ENCODE measurements around the gene NEAT1. TPM values are rescaled to one million over a fixed set of nuclear protein-coding genes. Genes with fewer than 3 reads are reported as not detected.

Gene NEAT1
- total and polyA plus RNA-seq, 9 of the 15 experiments (the other 6 are each of a cell fraction or from before 2014, with no cell fraction given) = 20.1 to 389 (median 62.8) TPM

- no peak for TF ChIP-seq ZNF639 (CRISPR knock-in tag; conservative IDR thresholded peaks at IDR 0.05 in 1 of 2, IDR thresholded peaks at IDR 0.05 in 1 of 2)
- no peak for TF ChIP-seq PPARD (CRISPR knock-in tag; IDR thresholded peaks at IDR 0.05)
- TF ChIP-seq GATA2 (CRISPR knock-in tag; IDR thresholded peaks at IDR 0.05) = no peak
- no peak for TF ChIP-seq NFYB (IDR thresholded peaks at IDR 0.05; ENCODE audit: extremely low read depth, insufficient read length)
- TF ChIP-seq TRIM28 (IDR thresholded peaks at IDR 0.05) = no peak
- TF ChIP-seq ZNF384 (IDR thresholded peaks at IDR 0.05; ENCODE audit: low read depth, low read length) = no peak
- TF ChIP-seq SETDB1 (IDR thresholded peaks at IDR 0.05; ENCODE audit: low read length) = no peak
- no peak for TF ChIP-seq ASH1L (IDR thresholded peaks at IDR 0.05; ENCODE audit: borderline replicate concordance, low read depth, partially characterized antibody)
- no peak for TF ChIP-seq MXI1 (IDR thresholded peaks at IDR 0.05; ENCODE audit: low read depth, low read length)
- no peak for TF ChIP-seq POU5F1 (IDR thresholded peaks at IDR 0.05; ENCODE audit: borderline replicate concordance, low read depth, low read length, partially characterized antibody)
- no peak for TF ChIP-seq ETV5 (CRISPR knock-in tag; IDR thresholded peaks at IDR 0.05; ENCODE audit: low read depth)
- TF ChIP-seq ILF3 (IDR thresholded peaks at IDR 0.05; ENCODE audit: borderline replicate concordance) = no peak
- TF ChIP-seq NEUROD1 (IDR thresholded peaks at IDR 0.05; ENCODE audit: borderline replicate concordance, low read depth, low read length, partially characterized antibody) = no peak
- TF ChIP-seq ZNF324 (CRISPR knock-in tag; IDR thresholded peaks at IDR 0.05) = no peak
- TF ChIP-seq, protein P1, sequence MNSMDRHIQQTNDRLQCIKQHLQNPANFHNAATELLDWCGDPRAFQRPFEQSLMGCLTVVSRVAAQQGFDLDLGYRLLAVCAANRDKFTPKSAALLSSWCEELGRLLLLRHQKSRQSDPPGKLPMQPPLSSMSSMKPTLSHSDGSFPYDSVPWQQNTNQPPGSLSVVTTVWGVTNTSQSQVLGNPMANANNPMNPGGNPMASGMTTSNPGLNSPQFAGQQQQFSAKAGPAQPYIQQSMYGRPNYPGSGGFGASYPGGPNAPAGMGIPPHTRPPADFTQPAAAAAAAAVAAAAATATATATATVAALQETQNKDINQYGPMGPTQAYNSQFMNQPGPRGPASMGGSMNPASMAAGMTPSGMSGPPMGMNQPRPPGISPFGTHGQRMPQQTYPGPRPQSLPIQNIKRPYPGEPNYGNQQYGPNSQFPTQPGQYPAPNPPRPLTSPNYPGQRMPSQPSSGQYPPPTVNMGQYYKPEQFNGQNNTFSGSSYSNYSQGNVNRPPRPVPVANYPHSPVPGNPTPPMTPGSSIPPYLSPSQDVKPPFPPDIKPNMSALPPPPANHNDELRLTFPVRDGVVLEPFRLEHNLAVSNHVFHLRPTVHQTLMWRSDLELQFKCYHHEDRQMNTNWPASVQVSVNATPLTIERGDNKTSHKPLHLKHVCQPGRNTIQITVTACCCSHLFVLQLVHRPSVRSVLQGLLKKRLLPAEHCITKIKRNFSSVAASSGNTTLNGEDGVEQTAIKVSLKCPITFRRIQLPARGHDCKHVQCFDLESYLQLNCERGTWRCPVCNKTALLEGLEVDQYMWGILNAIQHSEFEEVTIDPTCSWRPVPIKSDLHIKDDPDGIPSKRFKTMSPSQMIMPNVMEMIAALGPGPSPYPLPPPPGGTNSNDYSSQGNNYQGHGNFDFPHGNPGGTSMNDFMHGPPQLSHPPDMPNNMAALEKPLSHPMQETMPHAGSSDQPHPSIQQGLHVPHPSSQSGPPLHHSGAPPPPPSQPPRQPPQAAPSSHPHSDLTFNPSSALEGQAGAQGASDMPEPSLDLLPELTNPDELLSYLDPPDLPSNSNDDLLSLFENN (IDR thresholded peaks at IDR 0.05; ENCODE audit: low read depth in 2 of 2, low read length in 2 of 2) = peak in 1 of 2 experiments; percentile 52; a peak in 1 of 4 replicates
- no peak; the same call in 1 of the 2 replicates for TF ChIP-seq SREBF1 (IDR thresholded peaks at IDR 0.05; ENCODE audit: borderline replicate concordance, low read depth, low read length)
- peak; percentile 54 to 70 for TF ChIP-seq MAZ (CRISPR knock-in tag; conservative IDR thresholded peaks at IDR 0.05 in 1 of 2, IDR thresholded peaks at IDR 0.05 in 1 of 2)
- no peak for TF ChIP-seq HNRNPUL1 (IDR thresholded peaks at IDR 0.05; ENCODE audit: low read length)
- TF ChIP-seq ZNF133 (CRISPR knock-in tag; IDR thresholded peaks at IDR 0.05) = no peak
- no peak for TF ChIP-seq ZNF354B (CRISPR knock-in tag; IDR thresholded peaks at IDR 0.05)
- no peak for TF ChIP-seq ZNF175 (CRISPR knock-in tag; IDR thresholded peaks at IDR 0.05; ENCODE audit: low read depth)
- no peak for TF ChIP-seq SNIP1 (IDR thresholded peaks at IDR 0.05; ENCODE audit: low read depth)
- TF ChIP-seq SUPT5H (IDR thresholded peaks at IDR 0.05) = peak; percentile 97
- no peak for TF ChIP-seq RBM25 (IDR thresholded peaks at IDR 0.05; ENCODE audit: low read depth, low read length, severe bottlenecking)
- TF ChIP-seq CBX5 (IDR thresholded peaks at IDR 0.05; ENCODE audit: borderline replicate concordance, low read depth) = no peak
Observed at GRCh38 chr11:65454696-65455456, 32.3 kb downstream of the NEAT1 start (continued).

All from K562 (cell line).